HepG2 (cell line): Measurements from ENCODE around the gene SIGLEC7. TPM values are rescaled to one million over a fixed set of nuclear protein-coding genes. Genes with fewer than 3 reads are reported as not detected.

ENCODE experiments used
- ATAC-seq: fragments of 200-7000 bp; cut with Tn5 transposase; 3 replicates; pipeline ENCODE4 v1.9.1; 2020; ENCODE audit warnings: mild to moderate bottlenecking, moderate library complexity
- BruUV-seq: library from RNA; stranded (reverse); fragments of 400-500 nt; replicated peaks from 2 replicates; lab custom pipeline; 2021; lab: Mats Ljungman, UMichigan
- CTCF ChIA-PET: fragments of 300-600 bp; formaldehyde crosslinking; extraction: SDS; loops from one replicate; lab custom pipeline; 2021; ENCODE audit warnings: low total read pairs, inconsistent platforms, low intra/inter-chr PET ratio; lab: Yijun Ruan, JAX
- POLR2A ChIA-PET: fragments of 350-600 bp; sonication (Branson Sonifier 250); formaldehyde crosslinking; loops from one replicate; lab custom pipeline; 2020; ENCODE audit warnings: antibody characterized with exemption, inconsistent platforms; lab: Yijun Ruan, JAX
- DNase-seq: peaks from one replicate; pipeline ENCODE4 v3.0.0-alpha.2; 2015; ENCODE audit warnings: low spot score
- FAIRE-seq: peaks from 3 replicates; lab custom pipeline; 2011; peaks lifted over from hg19 to GRCh38; lab: Jason Lieb, UNC
- H2AFZ ChIP-seq: one replicate; pipeline ENCODE4 v1.6.1; 2011; ENCODE audit warnings: low read length, inconsistent platforms
- H3K27ac ChIP-seq: fragments of 300-600 bp; 3 replicates; pipeline ENCODE4 v1.8.0; 2011; ENCODE audit warnings: mixed run types, mild to moderate bottlenecking, mixed read lengths, low read length, inconsistent platforms; ENCODE audit not compliant: insufficient read depth; ENCODE audit errors: extremely low read length
- H3K27me3 ChIP-seq, 2 experiments: fragments of 200-600 bp in 1 of 2; 2 replicates in 1 of 2; 3 replicates in 1 of 2; pipeline versions ENCODE4 v1.6.0 to v1.8.0; 2011; ENCODE audit warnings: low read length in 2 of 2, mild to moderate bottlenecking in 2 of 2, moderate library complexity in 2 of 2, inconsistent platforms in 1 of 2; ENCODE audit not compliant: insufficient read depth in 2 of 2, control insufficient read depth in 1 of 2
- H3K36me3 ChIP-seq, 2 experiments: fragments of 200-600 bp in 1 of 2; replicated peaks in 1 of 2; 2 replicates in 1 of 2; 3 replicates in 1 of 2; pipeline versions ENCODE4 v1.5.1 to v1.8.0; 2011; ENCODE audit warnings: low read length in 2 of 2, inconsistent platforms in 1 of 2; ENCODE audit not compliant: insufficient read depth in 2 of 2, control insufficient read depth in 1 of 2
- H3K4me1 ChIP-seq: 2 replicates; pipeline ENCODE4 v1.5.1; 2012; ENCODE audit warnings: low read length, inconsistent platforms; ENCODE audit not compliant: insufficient read depth
- H3K4me2 ChIP-seq: 2 replicates; pipeline ENCODE4 v1.6.0; 2011; ENCODE audit warnings: low read depth, low read length, inconsistent platforms
- H3K4me3 ChIP-seq, 3 experiments: fragments of 200-600 bp in 1 of 3; sonication (generic), shearing (Covaris generic) in 1 of 3; replicated peaks in 1 of 3; 2 replicates each; pipeline ENCODE4 v1.5.1; 2011 to 2016; ENCODE audit warnings: low read length in 3 of 3, inconsistent platforms in 2 of 3, low read depth in 2 of 3, mild to moderate bottlenecking in 2 of 3, control low read depth in 1 of 3, mixed read lengths in 1 of 3; ENCODE audit not compliant: insufficient read depth in 1 of 3
- H3K79me2 ChIP-seq: one replicate; pipeline ENCODE4 v1.6.1; 2011; ENCODE audit warnings: low read length, inconsistent platforms; ENCODE audit not compliant: insufficient read depth
- H3K9ac ChIP-seq: 2 replicates; pipeline ENCODE4 v1.6.0; 2011; ENCODE audit warnings: mild to moderate bottlenecking, low read depth, low read length, inconsistent platforms; ENCODE audit not compliant: insufficient read depth
- H3K9me3 ChIP-seq: 2 replicates; pipeline ENCODE4 v1.5.1; 2012; ENCODE audit warnings: mild to moderate bottlenecking, low read length
- H4K20me1 ChIP-seq: 2 replicates; pipeline ENCODE4 v1.6.0; 2011; ENCODE audit warnings: inconsistent platforms, mild to moderate bottlenecking, low read length, moderate library complexity; ENCODE audit not compliant: insufficient read depth
- MYNN ChIP-seq: sonication (generic); formaldehyde crosslinking; IDR thresholded peaks from 2 replicates; pipeline ENCODE4 v1.4.0; 2020; ENCODE audit warnings: mild to moderate bottlenecking, low read depth, missing genetic modification reagents
- SOX6 ChIP-seq, 2 experiments: fragments of 450-650 bp in 1 of 2; sonication (generic) in 1 of 2; formaldehyde crosslinking in 1 of 2; IDR thresholded peaks; 2 replicates each; pipeline versions ENCODE4 v1.4.0 to v1.6.1; 2017 to 2020; ENCODE audit warnings: antibody characterized with exemption in 1 of 2, mild to moderate bottlenecking in 1 of 2, missing genetic modification reagents in 1 of 2
- TBX3 ChIP-seq: fragments of 450-650 bp; IDR thresholded peaks from 2 replicates; pipeline ENCODE4 v1.6.1; 2017; ENCODE audit warnings: antibody characterized with exemption, mild to moderate bottlenecking, inconsistent platforms, borderline replicate concordance
- TCF7 ChIP-seq: sonication (generic); IDR thresholded peaks from 2 replicates; pipeline ENCODE4 v1.6.1; 2016; ENCODE audit warnings: antibody characterized with exemption, low read depth
- ZBTB7B ChIP-seq: sonication (generic); formaldehyde crosslinking; IDR thresholded peaks from 2 replicates; pipeline ENCODE4 v1.4.0; 2020; ENCODE audit warnings: missing genetic modification reagents
- ZNF10 ChIP-seq: sonication (generic); formaldehyde crosslinking; IDR thresholded peaks from 2 replicates; pipeline ENCODE4 v1.4.0; 2020; ENCODE audit warnings: mild to moderate bottlenecking, low read depth, missing genetic modification reagents, borderline replicate concordance
- ZNF3 ChIP-seq: IDR thresholded peaks from 2 replicates; pipeline ENCODE4 v1.7.0; 2017; ENCODE audit warnings: inconsistent platforms
- ZNF569 ChIP-seq: sonication (generic); formaldehyde crosslinking; IDR thresholded peaks from 2 replicates; pipeline ENCODE4 v1.5.0; 2020; ENCODE audit warnings: mild to moderate bottlenecking, missing genetic modification reagents, moderate library complexity, borderline replicate concordance
- ZSCAN9 ChIP-seq: IDR thresholded peaks from 2 replicates; pipeline ENCODE4 v1.6.1; 2016; ENCODE audit warnings: borderline replicate concordance
- WGBS: methylation state at CpG from one replicate; pipeline ENCODE4 v1.1.6; 2017; ENCODE audit warnings: low lambda C conversion rate; 5-methylcytosine and 5-hydroxymethylcytosine counted together
- in situ Hi-C: cut with HindIII; loops from 2 replicates; pipeline ENCODE4 v1.10.0; 2017; ENCODE audit warnings: low pct_unique_long_range_greater_than_20kb; ENCODE audit not compliant: extremely low pct_ligation_motif_present
- intact Hi-C: fragments of 100-400 bp; cut with micrococcal nuclease; formaldehyde crosslinking; loops from one replicate; pipeline ENCODE4 v1.10.0; 2022; ENCODE audit not compliant: unreplicated experiment
- polyA plus RNA-seq, 8 experiments: library from polyadenylated mRNA; depleted of rRNA in 3 of 8; stranded (reverse) in 7 of 8; unstranded in 1 of 8; fragments of >200 nt; fragmentation: Illumina TruSeq in 4 of 8; extraction: Trizol in 4 of 8; gene quantifications; 2 replicates each; pipeline versions ENCODE4 v1.2.1 to v1.2.3, GENCODE V29; 2011 to 2016; ENCODE audit warnings: low read depth in 4 of 8, missing spikeins in 1 of 8, mixed read lengths in 1 of 8; ENCODE audit not compliant: insufficient read depth in 1 of 8
- total RNA-seq, 5 experiments: library from RNA; depleted of rRNA; stranded (reverse); fragments of >200 nt; fragmentation: Illumina TruSeq; extraction: Trizol; gene quantifications; 2 replicates each; pipeline ENCODE4 v1.2.3, GENCODE V29; 2016; ENCODE audit warnings: low read depth in 1 of 5
- TF ChIP-seq, protein P1 (sequence below): sonication (generic); formaldehyde crosslinking; IDR thresholded peaks from 2 replicates; pipeline ENCODE4 v1.4.0; 2020; ENCODE audit warnings: missing genetic modification reagents
- TF ChIP-seq, protein P2 (sequence below): sonication (generic); formaldehyde crosslinking; IDR thresholded peaks from 2 replicates; pipeline ENCODE4 v1.4.0; 2020; ENCODE audit warnings: missing genetic modification reagents
- TF ChIP-seq, protein P3 (sequence below): sonication (generic); formaldehyde crosslinking; IDR thresholded peaks from 2 replicates; pipeline ENCODE4 v1.5.0; 2020; ENCODE audit warnings: missing genetic modification reagents
- TF ChIP-seq, protein P4 (sequence below): sonication (generic); formaldehyde crosslinking; IDR thresholded peaks from 2 replicates; pipeline ENCODE4 v1.4.0; 2020; ENCODE audit warnings: missing genetic modification reagents; ENCODE audit errors: not compliant biosample characterization
- TF ChIP-seq, protein P5 (sequence below): sonication (generic); formaldehyde crosslinking; conservative IDR thresholded peaks from 2 replicates; pipeline ENCODE4 v1.8.1; 2023; ENCODE audit warnings: missing genetic modification reagents
- TF ChIP-seq, protein P6 (sequence below): sonication (generic); formaldehyde crosslinking; IDR thresholded peaks from 2 replicates; pipeline ENCODE4 v1.8.1; 2023; ENCODE audit warnings: mild to moderate bottlenecking, missing genetic modification reagents, borderline replicate concordance

Gene SIGLEC7
- total and polyA plus RNA-seq, 2 of the 13 experiments (the other 11 are each of a cell fraction or from before 2014, with no cell fraction given) = not detected

DNA sequence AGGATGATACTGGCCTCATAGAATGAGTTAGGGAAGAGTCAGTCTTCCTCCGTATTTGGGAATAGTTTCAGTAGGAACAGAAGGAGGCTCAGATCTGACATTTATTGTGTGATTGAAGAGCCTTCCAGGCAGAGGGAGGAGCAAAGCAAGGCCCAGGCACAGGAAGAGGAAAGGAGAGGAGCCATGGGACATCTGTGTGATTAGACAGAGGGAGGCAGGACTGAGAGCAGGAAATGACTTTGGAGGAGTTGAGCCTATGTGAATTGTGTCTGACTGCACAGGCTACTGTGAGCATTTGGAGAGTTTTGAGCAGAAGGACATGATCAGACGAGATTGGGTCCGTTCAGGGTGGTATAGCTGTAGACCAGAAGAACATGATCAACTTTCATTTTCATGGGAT lies 8.5 kb downstream of the SIGLEC7 start (continued):
- TF ChIP-seq, protein P1, sequence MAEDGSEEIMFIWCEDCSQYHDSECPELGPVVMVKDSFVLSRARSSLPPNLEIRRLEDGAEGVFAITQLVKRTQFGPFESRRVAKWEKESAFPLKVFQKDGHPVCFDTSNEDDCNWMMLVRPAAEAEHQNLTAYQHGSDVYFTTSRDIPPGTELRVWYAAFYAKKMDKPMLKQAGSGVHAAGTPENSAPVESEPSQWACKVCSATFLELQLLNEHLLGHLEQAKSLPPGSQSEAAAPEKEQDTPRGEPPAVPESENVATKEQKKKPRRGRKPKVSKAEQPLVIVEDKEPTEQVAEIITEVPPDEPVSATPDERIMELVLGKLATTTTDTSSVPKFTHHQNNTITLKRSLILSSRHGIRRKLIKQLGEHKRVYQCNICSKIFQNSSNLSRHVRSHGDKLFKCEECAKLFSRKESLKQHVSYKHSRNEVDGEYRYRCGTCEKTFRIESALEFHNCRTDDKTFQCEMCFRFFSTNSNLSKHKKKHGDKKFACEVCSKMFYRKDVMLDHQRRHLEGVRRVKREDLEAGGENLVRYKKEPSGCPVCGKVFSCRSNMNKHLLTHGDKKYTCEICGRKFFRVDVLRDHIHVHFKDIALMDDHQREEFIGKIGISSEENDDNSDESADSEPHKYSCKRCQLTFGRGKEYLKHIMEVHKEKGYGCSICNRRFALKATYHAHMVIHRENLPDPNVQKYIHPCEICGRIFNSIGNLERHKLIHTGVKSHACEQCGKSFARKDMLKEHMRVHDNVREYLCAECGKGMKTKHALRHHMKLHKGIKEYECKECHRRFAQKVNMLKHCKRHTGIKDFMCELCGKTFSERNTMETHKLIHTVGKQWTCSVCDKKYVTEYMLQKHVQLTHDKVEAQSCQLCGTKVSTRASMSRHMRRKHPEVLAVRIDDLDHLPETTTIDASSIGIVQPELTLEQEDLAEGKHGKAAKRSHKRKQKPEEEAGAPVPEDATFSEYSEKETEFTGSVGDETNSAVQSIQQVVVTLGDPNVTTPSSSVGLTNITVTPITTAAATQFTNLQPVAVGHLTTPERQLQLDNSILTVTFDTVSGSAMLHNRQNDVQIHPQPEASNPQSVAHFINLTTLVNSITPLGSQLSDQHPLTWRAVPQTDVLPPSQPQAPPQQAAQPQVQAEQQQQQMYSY (CRISPR knock-in tag) = no peak

DNA sequence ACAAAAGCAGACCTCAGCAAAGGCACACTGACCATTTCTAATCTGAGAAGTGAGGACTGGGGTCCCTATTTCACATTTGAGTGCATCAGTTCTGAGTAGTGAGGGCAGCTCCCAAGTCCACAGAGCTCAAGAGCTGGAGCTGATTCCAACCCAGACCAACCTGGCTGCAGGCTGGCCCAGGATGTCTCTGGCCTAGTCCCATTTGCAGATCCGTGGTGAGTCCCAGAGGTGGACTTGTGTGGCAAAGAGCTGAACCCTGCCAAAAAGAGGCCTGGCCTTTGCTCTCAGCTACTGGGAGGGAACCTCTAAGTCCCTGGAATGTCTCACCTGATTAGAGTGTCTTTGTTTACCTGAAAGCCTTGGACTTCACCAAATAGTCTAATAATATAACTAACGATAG lies 14.6 kb downstream of the SIGLEC7 start:
- Histone ChIP-seq H3K9ac (no peak overlapping the region), H3K9me3 (no peaks in the 10 kb centered on the region), H3K79me2 (no peaks in the 10 kb centered on the region), H3K36me3 (no peaks in the 10 kb centered on the region), H2AFZ (no peak overlapping the region), H4K20me1 (no peaks in the 10 kb centered on the region), H3K27ac (no peak overlapping the region), H3K4me1 (no peaks in the 10 kb centered on the region), H3K4me2 (no peak overlapping the region), H3K27me3 (peaks cover 2 to 8% of the 10 kb centered on the region in 2 experiments; a peak in 2 of 5 replicates), H3K4me3 (no peak overlapping the region)
- 0% methylated on average over 1 of the region's 2 CpGs for whole genome bisulfite sequencing
- FAIRE-seq (no peak), DNase-seq (no peak), ATAC-seq (no peak)
- no TSS peak for BruUV-seq
- CTCF ChIA-PET = no interaction called here
- POLR2A ChIA-PET = no interaction called here
- intact Hi-C loops (no loop called here), in situ Hi-C loops (loop anchor here (10.0 kb wide), 1 partner anchor 108 kb away; no protein-coding TSS in a partner anchor)
- TF ChIP-seq ZNF10 (no peak), ZNF3 (CRISPR knock-in tag) (no peak), ZSCAN9 (CRISPR knock-in tag) (no peak), TBX3 (no peak), ZBTB7B (CRISPR knock-in tag) (no peak), SOX6 (IDR thresholded peaks at IDR 0.05) (no peak), SOX6 (CRISPR knock-in tag; IDR thresholded peaks at IDR 0.05) (no peak), TCF7 (no peak), ZNF569 (CRISPR knock-in tag) (no peak), MYNN (CRISPR knock-in tag) (no peak)
- TF ChIP-seq, protein P2, sequence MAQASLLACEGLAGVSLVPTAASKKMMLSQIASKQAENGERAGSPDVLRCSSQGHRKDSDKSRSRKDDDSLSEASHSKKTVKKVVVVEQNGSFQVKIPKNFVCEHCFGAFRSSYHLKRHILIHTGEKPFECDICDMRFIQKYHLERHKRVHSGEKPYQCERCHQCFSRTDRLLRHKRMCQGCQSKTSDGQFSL (CRISPR knock-in tag) = no peak
- TF ChIP-seq, protein P3, sequence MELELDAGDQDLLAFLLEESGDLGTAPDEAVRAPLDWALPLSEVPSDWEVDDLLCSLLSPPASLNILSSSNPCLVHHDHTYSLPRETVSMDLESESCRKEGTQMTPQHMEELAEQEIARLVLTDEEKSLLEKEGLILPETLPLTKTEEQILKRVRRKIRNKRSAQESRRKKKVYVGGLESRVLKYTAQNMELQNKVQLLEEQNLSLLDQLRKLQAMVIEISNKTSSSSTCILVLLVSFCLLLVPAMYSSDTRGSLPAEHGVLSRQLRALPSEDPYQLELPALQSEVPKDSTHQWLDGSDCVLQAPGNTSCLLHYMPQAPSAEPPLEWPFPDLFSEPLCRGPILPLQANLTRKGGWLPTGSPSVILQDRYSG (CRISPR knock-in tag) = no peak
- TF ChIP-seq, protein P4, sequence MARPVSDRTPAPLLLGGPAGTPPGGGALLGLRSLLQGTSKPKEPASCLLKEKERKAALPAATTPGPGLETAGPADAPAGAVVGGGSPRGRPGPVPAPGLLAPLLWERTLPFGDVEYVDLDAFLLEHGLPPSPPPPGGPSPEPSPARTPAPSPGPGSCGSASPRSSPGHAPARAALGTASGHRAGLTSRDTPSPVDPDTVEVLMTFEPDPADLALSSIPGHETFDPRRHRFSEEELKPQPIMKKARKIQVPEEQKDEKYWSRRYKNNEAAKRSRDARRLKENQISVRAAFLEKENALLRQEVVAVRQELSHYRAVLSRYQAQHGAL = no peak
- TF ChIP-seq, protein P5, sequence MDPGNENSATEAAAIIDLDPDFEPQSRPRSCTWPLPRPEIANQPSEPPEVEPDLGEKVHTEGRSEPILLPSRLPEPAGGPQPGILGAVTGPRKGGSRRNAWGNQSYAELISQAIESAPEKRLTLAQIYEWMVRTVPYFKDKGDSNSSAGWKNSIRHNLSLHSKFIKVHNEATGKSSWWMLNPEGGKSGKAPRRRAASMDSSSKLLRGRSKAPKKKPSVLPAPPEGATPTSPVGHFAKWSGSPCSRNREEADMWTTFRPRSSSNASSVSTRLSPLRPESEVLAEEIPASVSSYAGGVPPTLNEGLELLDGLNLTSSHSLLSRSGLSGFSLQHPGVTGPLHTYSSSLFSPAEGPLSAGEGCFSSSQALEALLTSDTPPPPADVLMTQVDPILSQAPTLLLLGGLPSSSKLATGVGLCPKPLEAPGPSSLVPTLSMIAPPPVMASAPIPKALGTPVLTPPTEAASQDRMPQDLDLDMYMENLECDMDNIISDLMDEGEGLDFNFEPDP = no peak
- TF ChIP-seq, protein P6, sequence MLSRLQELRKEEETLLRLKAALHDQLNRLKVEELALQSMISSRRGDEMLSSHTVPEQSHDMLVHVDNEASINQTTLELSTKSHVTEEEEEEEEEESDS (CRISPR knock-in tag) = no peak
